Gastrocnemius medialis (tissue), 4 donors: ENCODE results near the gene HECTD4. TPM values are rescaled to one million over a fixed set of nuclear protein-coding genes. Genes with fewer than 3 reads are reported as not detected.

Experiments
- ATAC-seq, 2 donors: fragments of 150-250 bp; one replicate each; pipeline ENCODE4 v1.9.1; 2016
- DNase-seq, 2 donors: peaks; one replicate each; pipeline ENCODE4 v3.0.0-alpha.2; 2019
- H3K27ac ChIP-seq, 4 donors: fragments of 200-600 bp; sonication (generic); 1 replicate in 1 of 4; 2 replicates in 3 of 4; pipeline ENCODE4 v1.5.1; 2016 to 2018; ENCODE audit warnings: mild to moderate bottlenecking in 2 of 4, moderate library complexity in 1 of 4
- H3K27me3 ChIP-seq, 3 donors: fragments of 200-600 bp; sonication (generic) in 2 of 3; 1 replicate in 1 of 3; 2 replicates in 2 of 3; pipeline versions ENCODE4 v1.5.1 to v1.6.0; 2016 to 2019; ENCODE audit warnings: mild to moderate bottlenecking in 1 of 3, moderate library complexity in 1 of 3
- H3K36me3 ChIP-seq, 2 donors: fragments of 200-600 bp; sonication (generic) in 1 of 2; one replicate each; pipeline ENCODE4 v1.5.1; 2017 to 2018
- H3K4me1 ChIP-seq, 2 donors: fragments of 200-600 bp; sonication (generic) in 1 of 2; one replicate each; pipeline ENCODE4 v1.5.1; 2016 to 2017; ENCODE audit warnings: mild to moderate bottlenecking in 2 of 2
- H3K4me3 ChIP-seq, 4 donors: fragments of 200-600 bp; sonication (generic) in 3 of 4; 1 replicate in 1 of 4; 2 replicates in 3 of 4; pipeline ENCODE4 v1.5.1; 2016 to 2019; ENCODE audit warnings: mild to moderate bottlenecking in 2 of 4
- H3K9me3 ChIP-seq, 3 donors: fragments of 200-600 bp; sonication (generic) in 2 of 3; 1 replicate in 1 of 3; 2 replicates in 2 of 3; pipeline ENCODE4 v1.5.1; 2016 to 2019
- CTCF ChIP-seq, 5 experiments: fragments of 450-650 bp in 3 of 5; fragments of 200-600 bp in 2 of 5; sonication (generic) in 2 of 5; IDR thresholded peaks in 4 of 5; conservative IDR thresholded peaks in 1 of 5; 1 replicate in 4 of 5; 2 replicates in 1 of 5; pipeline ENCODE4 v1.5.1; 2016 to 2019; ENCODE audit warnings: antibody characterized with exemption in 5 of 5, mild to moderate bottlenecking in 3 of 5, moderate library complexity in 3 of 5
- POLR2A ChIP-seq, 2 donors: fragments of 450-650 bp; IDR thresholded peaks; one replicate each; pipeline ENCODE4 v1.6.1; 2017; ENCODE audit warnings: antibody characterized with exemption in 2 of 2, mild to moderate bottlenecking in 2 of 2, moderate library complexity in 2 of 2
- in situ Hi-C, 4 donors: fragments of 200-750 bp; cut with MboI; loops; one replicate each; pipeline versions ENCODE4 v1.15.0 to v1.8.0; 2017; ENCODE audit warnings: low sequenced_read_pairs in 4 of 4
- intact Hi-C: fragments of 100-400 bp; cut with DNase I; formaldehyde crosslinking; loops from one replicate; pipeline ENCODE4 v1.15.1; 2023; ENCODE audit warnings: low total_unique reads
- total RNA-seq, 4 donors: library from RNA; depleted of rRNA; stranded (reverse); fragments of >200 nt; gene quantifications; one replicate each; pipeline versions ENCODE4 v1.1.0 to v1.2.3, GENCODE V29; 2016

HECTD4 gene
- total RNA-seq, 4 donors from 2014 or later, result 12.9 to 23.3 (median 16.8) TPM

GRCh38 chr12:112325622-112326207 is 56.5 kb downstream of the HECTD4 start:
- TF ChIP-seq POLR2A (IDR thresholded peaks at IDR 0.05) (no peak), CTCF (IDR thresholded peaks at IDR 0.05 in 4 of 5, conservative IDR thresholded peaks at IDR 0.05 in 1 of 5) (no peak)
- in situ Hi-C loops (no loop called here), intact Hi-C loops (no loop called here)
- Histone ChIP-seq H3K27me3 (no peaks in the 10 kb centered on the region), H3K4me1 (peaks cover 17 to 26% of the 10 kb centered on the region in 2 donors), H3K36me3 (no peaks in the 10 kb centered on the region), H3K27ac (no peak overlapping the region), H3K4me3 (no peak overlapping the region), H3K9me3 (no peaks in the 10 kb centered on the region)
- ATAC-seq (no peak), DNase-seq (no peak)

- intact Hi-C loops (no loop called here), in situ Hi-C loops (no loop called here)
- H3K27me3 ChIP-seq, result no peaks in the 10 kb centered on the region
- peaks cover 17 to 22% of the 10 kb centered on the region in 2 donors for H3K4me1 ChIP-seq
- no peak for TF ChIP-seq POLR2A (IDR thresholded peaks at IDR 0.05)
- no peak for TF ChIP-seq CTCF (IDR thresholded peaks at IDR 0.05 in 4 of 5, conservative IDR thresholded peaks at IDR 0.05 in 1 of 5)
- no peak for ATAC-seq
- H3K4me3 ChIP-seq, result no peak overlapping the region
- no peak for DNase-seq
- H3K9me3 ChIP-seq, result no peaks in the 10 kb centered on the region
- H3K27ac ChIP-seq, result no peak overlapping the region
- no peaks in the 10 kb centered on the region for H3K36me3 ChIP-seq
These were observed 57.1 kb downstream of the HECTD4 start for GRCh38 chr12:112325157-112325556.

- DNase-seq, result no peak
- no peaks in the 10 kb centered on the region for H3K9me3 ChIP-seq
- no peak for ATAC-seq
- in situ Hi-C loops, result no loop called here
- intact Hi-C loops, result no loop called here
- H3K36me3 ChIP-seq, result no peaks in the 10 kb centered on the region
- H3K4me3 ChIP-seq, result no peak overlapping the region
- H3K27me3 ChIP-seq, result no peaks in the 10 kb centered on the region
- H3K27ac ChIP-seq, result no peak overlapping the region
- TF ChIP-seq POLR2A (IDR thresholded peaks at IDR 0.05), result no peak
- no peak for TF ChIP-seq CTCF (IDR thresholded peaks at IDR 0.05 in 4 of 5, conservative IDR thresholded peaks at IDR 0.05 in 1 of 5)
- peaks cover 22 to 39% of the 10 kb centered on the region in 2 donors for H3K4me1 ChIP-seq
These were observed 59.2 kb downstream of the HECTD4 start for GRCh38 chr12:112322882-112323547.

GRCh38 chr12:112322441-112322840 is 59.8 kb downstream of the HECTD4 start:
- intact Hi-C loops, result no loop called here
- peaks cover 26 to 42% of the 10 kb centered on the region in 2 donors for H3K4me1 ChIP-seq
- ATAC-seq, result no peak
- no peak overlapping the region for H3K27ac ChIP-seq
- H3K36me3 ChIP-seq, result no peaks in the 10 kb centered on the region
- TF ChIP-seq POLR2A (IDR thresholded peaks at IDR 0.05), result no peak
- no peak for TF ChIP-seq CTCF (IDR thresholded peaks at IDR 0.05 in 4 of 5, conservative IDR thresholded peaks at IDR 0.05 in 1 of 5)
- H3K9me3 ChIP-seq, result no peaks in the 10 kb centered on the region
- DNase-seq, result no peak
- H3K4me3 ChIP-seq, result no peak overlapping the region
- in situ Hi-C loops, result no loop called here
- H3K27me3 ChIP-seq, result no peaks in the 10 kb centered on the region
